Mesothelial cell of epicardium (in vitro differentiated cells): Measurements from ENCODE around the gene MAMLD1. TPM values are rescaled to one million over a fixed set of nuclear protein-coding genes. Genes with fewer than 3 reads are reported as not detected.

Source experiments
- DNase-seq, 2 experiments: peaks; one replicate each; pipeline ENCODE4 v3.0.0; 2021; ENCODE audit warnings: low spot score in 2 of 2; ENCODE audit not compliant: unreplicated experiment in 2 of 2
- H3K27ac Mint-ChIP-seq: 2 replicates; pipeline ENCODE4 v1.8.0; 2021; ENCODE audit warnings: mixed read lengths
- H3K27me3 Mint-ChIP-seq: 2 replicates; pipeline ENCODE4 v1.8.0; 2021; ENCODE audit warnings: low read depth, mixed read lengths
- H3K36me3 Mint-ChIP-seq: 2 replicates; pipeline ENCODE4 v1.8.0; 2021; ENCODE audit warnings: mixed read lengths
- H3K4me1 Mint-ChIP-seq: 2 replicates; pipeline ENCODE4 v1.8.0; 2021; ENCODE audit warnings: mixed read lengths
- H3K4me3 Mint-ChIP-seq: 2 replicates; pipeline ENCODE4 v1.8.0; 2021; ENCODE audit warnings: mild to moderate bottlenecking, moderate library complexity, mixed read lengths
- H3K9me3 Mint-ChIP-seq: 2 replicates; pipeline ENCODE4 v1.8.0; 2021; ENCODE audit warnings: mixed read lengths
- CTCF ChIP-seq: fragments of 200-600 bp; sonication (generic); IDR thresholded peaks from one replicate; pipeline ENCODE4 v1.5.0; 2021; ENCODE audit warnings: antibody characterized with exemption; ENCODE audit not compliant: unreplicated experiment
- total RNA-seq: library from RNA; stranded (reverse); gene quantifications from 3 replicates; pipeline ENCODE4 v1.2.1, GENCODE V29; 2021

The MAMLD1 gene
- total RNA-seq, 1 donor from 2014 or later = 1.4 TPM

- no peak for TF ChIP-seq CTCF
- H3K27me3 Mint-ChIP-seq = no peaks in the 10 kb centered on the region
- H3K36me3 Mint-ChIP-seq = no peaks in the 10 kb centered on the region
- H3K27ac Mint-ChIP-seq = no peak overlapping the region
- peaks cover 8% of the 10 kb centered on the region for H3K9me3 Mint-ChIP-seq
- H3K4me1 Mint-ChIP-seq = peaks cover 7% of the 10 kb centered on the region
- H3K4me3 Mint-ChIP-seq = no peak overlapping the region
- no peak for DNase-seq
Observed at GRCh38 chrX:150548684-150549083, 185.6 kb downstream of the MAMLD1 start.

DNA sequence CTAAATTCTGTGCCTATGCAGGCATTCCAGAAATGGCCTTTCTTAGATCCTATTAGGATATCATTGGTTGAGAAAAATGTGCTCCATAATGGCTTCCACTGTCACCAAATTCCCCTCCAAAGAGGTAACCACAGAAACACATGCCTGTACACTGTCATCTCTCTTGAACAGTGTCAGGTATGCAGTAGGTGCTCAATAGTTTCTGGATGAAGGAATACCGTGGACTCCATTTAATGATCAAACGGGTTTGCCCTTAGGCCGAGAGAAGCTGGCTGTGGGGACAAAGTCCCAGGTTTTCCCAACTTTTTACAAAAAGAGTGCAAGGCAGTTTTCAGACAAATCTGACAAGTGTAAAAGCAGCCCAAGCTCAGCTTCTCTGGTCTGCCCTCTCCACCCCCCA lies 188.8 kb downstream of the MAMLD1 start:
- peaks cover 3% of the 10 kb centered on the region for H3K4me1 Mint-ChIP-seq
- no peaks in the 10 kb centered on the region for H3K27me3 Mint-ChIP-seq
- H3K36me3 Mint-ChIP-seq = no peaks in the 10 kb centered on the region
- no peak for DNase-seq
- H3K27ac Mint-ChIP-seq = no peak overlapping the region
- no peak overlapping the region for H3K4me3 Mint-ChIP-seq
- TF ChIP-seq CTCF = no peak
- H3K9me3 Mint-ChIP-seq = peaks cover 26% of the 10 kb centered on the region

DNA sequence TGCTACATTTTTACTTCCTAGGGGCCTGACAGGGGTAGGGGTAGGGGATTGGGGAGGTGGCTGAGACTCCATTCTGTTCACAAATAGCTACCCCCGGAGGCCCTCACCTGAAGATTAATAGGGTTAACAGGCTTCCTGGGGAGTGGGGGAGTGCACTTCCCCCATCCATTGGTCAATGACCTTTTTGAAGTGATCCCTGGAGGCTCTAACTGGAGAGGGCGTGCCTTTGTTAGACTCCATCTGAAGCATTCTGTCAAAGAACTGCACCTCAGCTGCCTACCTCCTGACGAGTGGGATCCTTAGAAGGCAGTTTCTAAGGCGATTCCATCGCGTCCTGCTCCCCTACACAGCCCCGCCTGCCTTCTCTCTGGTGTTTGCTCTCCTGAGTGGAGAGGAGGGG lies 195.3 kb downstream of the MAMLD1 start:
- Mint-ChIP-seq H3K4me1 (no peaks in the 10 kb centered on the region), H3K27ac (no peak overlapping the region), H3K36me3 (no peaks in the 10 kb centered on the region), H3K9me3 (peaks cover 27% of the 10 kb centered on the region), H3K4me3 (no peak overlapping the region), H3K27me3 (no peaks in the 10 kb centered on the region)
- no peak for DNase-seq
- no peak for TF ChIP-seq CTCF

Other genes with a start within 250 kb of the MAMLD1 start
- 8.9 to 10.9 TPM (median 9.2 TPM) in 3 replicates for gene MTM1, start 205.3 kb downstream of the MAMLD1 start, total RNA-seq